Activated CD4-positive, alpha-beta T cell treated with anti-CD3 and anti-CD28 coated beads, Interleukin-2, amount 50 U/mL, for 1 hour (primary cell): ENCODE data around the gene SLIT3.

Experiments used
- DNase-seq: peaks from one replicate; pipeline ENCODE4 v3.0.0-alpha.2; 2020

Gene SLIT3

DNA sequence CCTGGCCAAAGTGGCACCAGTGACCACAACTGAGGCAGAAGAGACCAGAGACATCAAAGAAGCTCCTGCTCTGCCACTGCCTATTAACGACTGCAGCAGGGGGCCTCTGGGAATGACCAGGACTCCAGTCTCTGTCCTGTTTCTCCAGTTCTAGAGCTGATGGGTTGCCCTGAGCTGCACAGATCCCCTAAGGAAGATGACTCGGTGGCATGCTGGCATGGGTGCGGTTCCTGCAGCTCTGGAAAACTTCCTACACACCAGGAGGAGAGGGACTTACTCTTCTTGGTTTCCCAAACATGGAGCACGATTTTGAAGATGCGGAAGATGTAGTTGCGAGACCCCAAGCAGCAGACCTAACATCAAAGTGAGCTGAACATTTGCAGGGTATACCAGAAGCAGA, 2.7 kb downstream of the SLIT3 start:
- DNase-seq, result no peak

DNA sequence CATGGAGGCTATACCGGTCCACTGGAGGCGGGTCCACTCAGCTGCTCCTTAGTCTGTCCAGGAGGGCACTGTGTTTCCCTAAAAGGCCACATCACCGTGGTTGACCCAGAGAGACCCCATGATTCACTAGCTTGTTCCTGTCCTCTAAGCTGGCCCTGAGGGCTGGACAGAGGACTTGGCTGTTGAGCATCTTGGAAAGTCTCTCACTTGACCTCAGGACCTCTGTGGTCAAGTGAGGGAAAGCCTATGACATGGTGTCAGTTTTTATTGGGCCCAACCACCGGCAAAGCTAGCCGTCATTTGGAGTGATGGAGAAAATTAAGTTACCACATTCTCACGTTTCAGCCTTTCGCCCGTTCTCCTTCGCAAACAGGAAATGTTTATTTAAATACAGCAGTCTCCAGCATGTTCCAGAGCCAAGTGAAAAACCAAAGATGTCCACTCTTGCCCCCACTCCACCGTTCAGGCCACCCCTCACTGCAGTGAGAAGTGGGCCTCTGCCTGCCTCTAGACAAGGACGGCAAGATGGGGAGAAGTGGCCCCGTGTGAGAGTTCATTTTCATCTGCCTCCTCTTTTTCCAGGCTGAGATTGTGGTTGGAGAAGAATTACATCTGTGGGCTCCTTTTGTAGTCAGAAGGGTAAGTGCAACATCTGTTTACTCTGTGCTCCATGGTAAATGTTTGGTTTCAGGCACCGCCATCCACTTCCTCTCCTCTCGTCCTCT, 4.4 kb downstream of the SLIT3 start:
- DNase-seq, result no peak

DNA sequence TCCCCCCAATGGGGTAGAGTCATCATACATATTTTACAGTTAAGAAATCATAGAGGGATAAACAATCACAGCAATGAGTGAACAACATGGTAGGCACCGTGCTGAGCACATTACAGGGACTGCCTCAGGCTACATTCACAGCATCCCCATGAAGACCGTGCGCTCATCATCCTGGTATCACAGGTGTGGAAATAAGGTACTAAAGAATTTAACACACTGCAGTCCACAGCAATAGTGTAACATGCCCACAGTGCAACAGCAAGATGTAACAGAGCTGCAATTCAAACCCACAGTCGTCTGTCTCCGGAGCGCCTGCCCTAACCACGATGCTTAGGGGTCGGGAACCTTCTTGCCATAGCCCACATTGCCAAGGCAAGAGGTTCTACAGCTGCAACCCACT, 5.6 kb downstream of the SLIT3 start:
- DNase-seq, result no peak

DNA sequence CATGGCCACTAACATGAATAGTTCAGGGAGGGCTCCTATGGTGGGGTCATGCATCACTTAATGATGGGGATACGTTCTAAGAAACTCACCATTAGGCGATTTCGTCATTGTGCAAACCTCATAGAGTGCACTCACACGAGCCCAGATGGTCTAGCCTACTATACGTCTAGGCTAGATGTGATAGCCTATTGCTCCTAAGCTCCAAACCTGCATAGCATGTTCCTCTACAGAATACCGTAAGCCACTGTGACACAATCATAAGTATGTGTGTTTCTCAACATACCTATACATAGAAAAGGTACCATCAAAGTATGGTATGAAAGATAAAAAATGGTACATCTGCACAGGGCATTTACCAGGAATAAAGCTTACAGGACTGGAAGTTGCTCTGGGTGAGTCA, 6.3 kb downstream of the SLIT3 start:
- DNase-seq, result no peak

DNA sequence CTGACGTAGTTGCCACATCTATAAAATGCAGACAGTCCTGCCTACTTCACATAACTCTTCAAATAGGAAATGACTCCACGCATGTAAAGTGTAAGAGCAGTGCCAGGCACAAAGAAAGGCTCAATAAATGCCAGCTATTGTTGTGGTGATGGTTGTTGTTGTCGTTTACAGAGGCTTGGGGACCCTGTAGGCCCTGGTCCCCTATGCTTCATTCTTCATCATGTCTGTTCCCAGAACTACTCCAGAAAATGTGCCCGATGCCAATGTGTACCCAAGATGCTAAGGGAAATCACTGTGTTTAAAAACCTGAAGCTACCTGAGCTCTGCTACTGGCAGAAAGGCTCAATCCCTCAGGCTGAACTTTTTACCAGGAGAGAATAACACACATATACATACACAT, 9.1 kb downstream of the SLIT3 start:
- no peak for DNase-seq

DNA sequence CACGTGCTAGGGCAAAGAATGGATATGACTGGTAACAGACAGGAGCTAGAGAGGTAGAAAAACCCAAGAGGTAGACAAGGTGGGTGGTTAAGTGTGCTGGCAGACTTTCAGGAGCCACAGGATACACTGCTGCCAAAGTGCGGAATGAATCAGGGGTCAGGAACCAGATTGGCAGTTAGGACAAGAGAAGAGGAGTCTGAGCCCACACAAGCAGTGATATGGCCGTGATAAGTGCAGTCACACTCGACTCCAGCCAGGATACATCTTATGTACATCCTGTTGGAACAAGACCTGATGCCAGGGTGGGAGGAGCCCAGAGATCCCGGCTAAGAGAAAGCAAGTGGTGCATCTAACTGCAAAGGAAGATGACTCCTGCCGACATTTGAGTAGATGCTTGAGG, 10.0 kb downstream of the SLIT3 start:
- DNase-seq, result no peak

DNA sequence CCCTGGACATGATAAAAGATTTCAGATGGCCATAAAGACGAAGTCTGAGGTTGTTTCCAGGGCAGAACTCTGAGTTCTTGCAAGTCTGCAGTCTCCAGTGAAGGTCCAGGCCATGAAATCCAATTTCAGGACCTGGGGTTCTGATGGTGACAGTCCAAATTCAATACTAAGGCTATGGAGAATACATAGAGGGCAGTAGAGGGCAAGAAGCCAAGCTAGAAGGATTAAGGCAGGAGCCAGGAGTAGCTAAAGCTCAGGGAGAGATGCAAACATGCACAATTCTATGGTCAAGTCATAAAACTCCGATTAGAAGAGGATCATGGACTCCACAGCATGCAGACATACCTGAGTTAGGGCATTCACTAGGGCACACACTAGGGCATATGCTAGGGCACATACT, 11.4 kb downstream of the SLIT3 start:
- no peak for DNase-seq

DNA sequence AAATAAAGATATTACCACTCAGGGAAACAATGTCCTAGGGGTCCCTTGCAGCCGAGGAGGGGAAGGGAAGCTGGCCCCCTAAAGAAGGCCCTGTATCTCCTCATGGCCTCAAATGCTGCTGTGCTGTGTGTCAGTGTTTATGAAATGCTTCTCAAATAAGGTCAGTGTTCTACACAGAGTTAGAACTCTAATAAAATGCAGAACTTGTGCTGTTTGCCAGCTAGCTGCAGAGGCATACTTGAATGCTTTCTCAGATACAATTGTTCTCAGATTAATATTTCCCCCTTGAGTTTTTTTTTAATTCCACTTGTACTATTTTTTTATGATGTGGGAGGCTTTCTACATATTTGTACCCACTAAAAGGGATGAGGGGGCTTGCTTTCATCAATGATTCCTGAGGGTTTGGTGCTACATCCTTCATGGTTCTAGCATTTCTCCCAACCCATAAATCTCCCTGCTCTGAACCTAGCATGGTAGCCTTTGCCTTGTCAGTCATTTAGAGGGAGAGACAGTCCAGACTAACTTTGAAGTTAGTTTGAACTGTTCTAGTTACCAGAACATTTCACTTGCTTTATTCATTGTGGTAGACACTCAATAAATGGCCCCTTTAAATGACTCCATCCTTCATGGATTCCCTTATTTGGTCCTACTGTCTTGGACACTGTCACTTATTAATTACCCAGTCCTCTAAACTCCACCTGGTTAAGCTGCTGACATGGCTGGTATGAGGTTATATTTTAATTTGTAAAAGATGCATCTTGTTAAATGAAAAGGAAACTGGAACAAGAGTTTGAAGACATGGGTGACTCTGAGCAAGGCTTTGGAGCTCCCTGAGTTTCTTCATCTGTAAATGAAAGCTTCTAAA, 12.6 kb downstream of the SLIT3 start:
- no peak for DNase-seq

DNA sequence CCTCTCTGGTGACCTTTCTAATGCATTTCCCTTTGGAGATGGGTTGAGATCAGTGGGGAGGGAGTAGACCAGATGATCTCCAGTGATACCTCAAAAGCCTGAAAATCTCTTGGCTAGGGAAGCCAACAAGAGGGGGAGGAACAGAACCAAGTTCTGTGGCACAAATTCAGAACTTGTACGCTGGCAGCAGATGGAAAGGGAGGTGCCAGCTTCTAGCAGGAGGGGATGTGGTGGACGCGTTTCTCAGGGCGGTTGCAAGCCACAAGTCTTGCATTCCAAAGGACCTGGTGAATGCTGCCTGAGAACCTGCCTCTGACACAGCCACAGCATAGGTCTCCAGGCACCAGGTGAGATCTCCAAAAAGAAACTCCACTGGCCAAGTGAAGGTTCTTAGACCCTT, 13.4 kb downstream of the SLIT3 start:
- no peak for DNase-seq

DNA sequence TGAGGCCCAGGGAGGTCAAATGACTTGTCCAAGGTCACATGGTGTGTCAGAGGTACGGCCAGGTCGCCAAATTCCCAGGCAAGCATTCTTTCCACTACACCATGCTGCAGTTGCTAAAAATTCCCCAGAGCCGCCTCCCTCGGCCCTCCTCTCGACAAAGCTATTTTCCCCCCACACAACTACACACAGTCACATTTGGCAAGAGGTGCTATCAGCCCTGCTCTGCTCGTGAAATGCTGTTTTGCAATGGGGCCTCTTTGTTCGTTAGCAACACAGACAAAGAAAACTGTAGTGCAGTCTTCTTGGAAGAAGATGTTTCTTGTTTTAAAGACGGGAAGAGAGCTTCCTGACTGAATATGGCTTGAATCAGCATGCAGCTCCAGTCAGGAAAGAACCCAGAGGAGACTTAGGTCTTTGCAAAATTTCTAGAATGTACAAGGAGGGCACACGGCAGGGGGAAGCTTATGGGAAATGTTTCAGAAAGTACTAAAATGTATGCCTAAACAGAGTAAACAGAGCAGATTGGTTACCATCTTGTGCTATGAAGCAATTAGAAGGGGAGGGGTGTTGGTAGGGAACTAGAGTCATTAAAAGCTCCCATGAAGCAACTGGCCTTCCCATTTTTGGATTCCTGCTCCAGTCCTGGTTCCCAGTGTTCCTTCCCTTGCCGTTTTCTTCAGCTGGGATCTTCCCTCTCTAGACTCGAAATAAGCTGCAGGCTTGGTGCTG, 14.2 kb downstream of the SLIT3 start:
- no peak for DNase-seq

DNA sequence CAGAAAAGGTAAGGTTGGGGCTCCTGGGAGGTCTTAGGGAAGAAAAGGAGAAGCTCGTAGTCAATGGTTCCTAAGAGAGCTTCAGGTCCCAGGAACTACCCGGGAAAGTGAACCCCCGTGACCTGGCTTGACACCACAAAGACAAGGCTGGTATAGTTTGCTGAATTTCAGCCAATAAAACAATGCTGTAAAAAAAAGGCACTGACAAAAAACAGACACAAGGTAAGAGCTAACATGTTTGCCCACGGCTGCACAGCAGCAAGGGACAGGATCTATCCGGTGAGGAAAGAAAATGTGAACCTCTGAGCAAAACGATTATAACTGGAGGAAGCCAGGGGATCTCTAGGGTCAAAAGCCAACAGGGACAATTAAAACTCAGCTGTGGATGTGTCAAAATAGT, 17.1 kb downstream of the SLIT3 start:
- DNase-seq, result no peak

DNA sequence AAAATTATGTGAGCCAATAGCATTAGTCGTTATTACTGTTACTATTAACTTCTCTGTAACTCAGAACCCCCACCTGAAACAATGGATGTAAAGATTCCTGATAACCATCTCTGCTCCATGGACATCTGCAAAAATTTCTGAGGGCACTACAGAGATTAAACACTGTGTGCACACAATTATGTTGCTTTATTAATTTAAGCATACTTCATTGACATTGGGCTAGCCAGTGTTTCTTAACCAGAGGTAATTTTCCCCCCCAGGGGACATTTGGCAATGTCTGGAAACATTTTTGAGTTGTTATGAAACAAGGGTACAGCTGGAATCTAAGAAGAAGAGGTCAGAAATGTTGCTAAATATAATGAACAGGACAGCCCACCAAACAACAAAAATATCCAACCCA, 19.3 kb downstream of the SLIT3 start:
- DNase-seq, result no peak

DNA sequence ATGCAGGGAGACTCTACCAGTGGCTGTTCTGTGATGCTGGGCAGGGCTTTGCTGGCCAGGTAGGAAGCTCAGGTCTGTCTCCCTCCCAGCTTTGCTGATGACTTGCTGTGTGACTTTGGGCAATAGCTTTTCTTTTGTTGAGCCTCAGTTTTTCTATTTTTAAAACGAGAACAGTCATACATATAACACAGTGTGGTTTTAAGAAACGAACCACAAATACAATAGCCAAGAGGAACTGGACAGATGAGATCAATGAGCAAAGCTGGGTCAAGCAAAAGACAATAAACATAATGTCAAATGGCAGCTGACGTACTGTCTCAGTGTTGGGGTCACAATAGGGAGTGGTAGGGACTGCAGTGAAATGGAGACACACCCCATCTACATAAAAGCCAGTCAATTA, 20.2 kb downstream of the SLIT3 start:
- no peak for DNase-seq

DNA sequence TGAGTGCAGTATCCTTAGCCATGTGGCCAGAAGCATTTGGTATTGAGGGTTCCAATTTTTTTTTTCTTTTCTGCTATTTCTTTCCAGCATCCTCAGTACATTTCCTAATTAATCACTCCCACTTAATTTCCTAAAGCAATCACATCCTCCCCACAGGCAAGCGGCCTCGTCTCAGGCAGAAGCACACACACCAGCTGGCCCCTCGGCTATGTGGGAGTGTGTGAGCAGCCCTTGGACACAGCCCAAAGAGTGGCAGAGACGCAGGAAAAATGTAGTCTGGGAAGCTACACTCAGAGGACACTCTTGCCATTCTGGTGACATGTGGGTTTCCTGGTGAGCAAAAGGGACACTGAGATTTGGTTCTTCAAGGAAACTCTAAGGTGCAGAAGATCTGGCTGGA, 20.7 kb downstream of the SLIT3 start:
- no peak for DNase-seq

DNA sequence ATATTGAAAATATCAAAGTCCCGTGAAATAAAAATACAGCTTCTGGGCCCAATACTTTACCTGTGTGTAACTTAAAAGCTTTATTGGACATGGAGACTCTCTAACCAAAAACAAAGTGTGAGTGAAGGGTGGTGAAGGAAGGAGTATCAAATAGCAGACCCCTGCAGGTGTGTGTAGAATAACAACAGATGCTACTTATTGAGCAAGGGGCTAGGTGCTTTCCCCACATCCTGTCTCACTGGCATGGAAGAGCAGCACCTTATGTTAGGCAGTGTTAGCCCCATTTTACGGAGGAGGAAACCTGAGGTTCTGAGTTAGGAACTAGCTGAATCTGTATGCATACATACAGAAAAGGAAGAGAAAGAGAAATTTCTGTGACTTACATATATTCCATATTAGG, 21.8 kb downstream of the SLIT3 start:
- DNase-seq, result no peak

DNA sequence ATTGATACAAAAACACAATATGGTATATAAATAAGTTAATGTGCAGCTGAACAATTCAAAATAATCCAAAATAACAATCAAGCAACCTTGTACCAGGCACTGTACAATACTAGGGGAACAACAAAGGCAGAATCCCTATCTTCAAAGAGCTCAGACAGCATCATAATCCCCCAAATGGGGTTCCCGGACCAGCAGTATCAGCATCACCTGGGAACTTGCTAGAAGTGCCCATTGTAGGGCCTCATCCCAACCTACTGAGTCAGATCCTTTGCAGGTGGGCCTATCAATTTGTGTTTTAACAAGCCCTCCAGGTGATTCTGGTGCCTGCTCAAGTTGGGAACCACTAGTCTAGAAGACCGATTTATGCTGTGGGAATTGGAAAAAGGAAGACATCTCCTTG, 27.1 kb downstream of the SLIT3 start:
- DNase-seq, result no peak

DNA sequence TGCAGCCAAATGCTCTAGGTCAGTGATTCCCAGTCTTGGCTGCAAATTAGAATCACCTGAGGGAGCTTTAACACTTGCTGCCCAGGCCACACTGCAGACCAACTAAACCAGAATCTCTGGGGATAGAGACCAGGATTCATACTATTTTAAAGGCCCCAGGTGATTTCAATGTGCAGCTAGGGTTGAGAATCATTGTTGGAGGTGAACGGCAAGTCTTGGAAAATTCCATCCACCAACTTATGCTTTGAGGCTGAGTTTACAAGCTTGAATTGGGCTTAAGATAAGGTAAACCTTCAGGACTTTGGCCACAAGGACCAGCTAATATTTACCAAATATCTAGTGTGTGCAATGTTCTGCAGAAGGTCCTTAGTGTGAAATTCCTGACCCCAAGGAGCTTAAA, 27.5 kb downstream of the SLIT3 start:
- DNase-seq, result no peak

DNA sequence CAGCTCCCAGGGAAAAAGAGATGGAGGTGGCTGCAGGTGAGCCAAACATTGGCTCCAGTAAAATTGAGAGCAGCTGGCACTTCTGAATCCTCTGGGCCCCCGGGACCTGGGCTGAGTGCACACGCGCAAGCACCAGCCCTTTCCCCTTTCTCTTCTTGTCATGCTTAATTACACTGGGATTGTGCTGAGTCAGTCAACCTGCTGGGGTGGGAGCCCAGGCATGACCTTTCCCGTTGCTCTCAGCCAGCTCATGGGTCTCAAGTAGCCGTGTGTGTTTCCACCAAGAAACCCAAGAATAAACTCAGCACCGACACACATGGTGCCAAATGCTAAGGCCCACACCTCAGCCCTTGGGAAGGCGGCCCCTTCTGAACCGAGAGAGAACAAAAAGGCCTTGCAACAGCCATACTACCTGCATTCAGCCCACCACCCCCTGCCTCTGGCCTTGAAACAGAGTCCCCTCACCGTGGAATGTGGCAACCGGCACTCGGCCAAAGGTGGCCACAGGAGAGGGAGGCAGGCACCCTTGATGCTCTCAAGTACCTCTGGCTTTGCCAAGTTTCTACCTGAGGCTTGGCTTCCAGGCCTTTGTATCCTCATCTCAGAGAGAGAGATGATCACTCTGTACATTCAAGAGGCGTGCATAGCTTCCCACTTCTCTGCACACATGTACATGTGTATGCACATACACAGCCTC, 28.1 kb downstream of the SLIT3 start:
- DNase-seq, result no peak

DNA sequence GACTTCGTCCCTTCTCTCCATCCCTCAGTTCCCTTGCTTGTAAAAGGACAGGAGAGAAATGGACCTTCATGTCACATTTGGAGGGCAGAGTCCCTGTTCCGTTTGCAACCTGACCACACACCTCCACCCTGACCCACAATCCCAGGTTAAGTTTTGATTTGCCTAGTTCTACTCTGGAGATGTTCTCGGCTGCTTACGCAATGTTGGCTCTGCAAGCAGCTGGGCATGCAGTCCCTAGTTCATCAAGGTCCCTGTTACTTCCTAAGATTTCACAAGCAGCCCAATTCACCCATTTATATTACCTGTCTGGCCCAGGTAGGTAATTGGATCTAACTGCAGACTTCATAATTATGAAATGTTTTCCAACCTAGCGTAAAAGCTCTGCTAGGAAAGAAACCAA, 28.8 kb downstream of the SLIT3 start:
- no peak for DNase-seq

DNA sequence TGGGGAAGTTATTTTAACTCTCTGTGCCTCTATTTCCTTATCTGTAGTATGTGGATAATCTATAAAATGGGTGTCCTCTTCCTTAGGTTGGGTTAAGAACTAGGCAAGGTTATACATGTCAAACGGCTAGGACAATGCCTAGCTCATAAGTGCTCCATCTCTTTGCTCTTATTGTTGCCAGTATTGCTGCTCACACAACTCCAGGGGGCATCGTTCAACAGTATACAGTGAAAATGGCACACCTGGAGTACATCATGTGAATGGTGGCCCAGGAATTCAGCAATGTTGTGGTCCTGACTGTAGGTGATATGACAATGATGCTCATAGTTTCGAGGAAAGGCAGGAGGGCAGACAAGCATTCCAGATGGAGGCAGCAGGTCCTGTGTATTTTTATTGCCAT, 30.1 kb downstream of the SLIT3 start:
- no peak for DNase-seq

DNA sequence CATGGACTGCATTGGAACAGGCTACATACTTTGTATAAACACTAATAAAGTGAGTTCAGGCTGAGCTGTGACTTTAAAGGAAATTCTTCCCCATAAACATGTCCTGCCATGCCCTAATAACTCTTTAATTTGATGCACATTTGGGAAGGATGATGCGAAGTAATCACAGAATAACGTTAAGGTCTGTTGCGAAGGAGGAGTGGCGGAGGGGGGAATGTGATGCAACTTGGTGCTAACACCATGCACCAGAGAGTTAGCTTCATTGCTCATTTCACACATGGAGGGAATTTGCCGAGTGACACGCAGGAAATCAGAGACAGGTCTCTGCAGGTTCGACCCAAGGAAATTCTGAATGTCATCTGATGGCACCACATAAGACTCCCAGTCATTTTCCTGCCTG, 32.9 kb downstream of the SLIT3 start:
- DNase-seq, result no peak

DNA sequence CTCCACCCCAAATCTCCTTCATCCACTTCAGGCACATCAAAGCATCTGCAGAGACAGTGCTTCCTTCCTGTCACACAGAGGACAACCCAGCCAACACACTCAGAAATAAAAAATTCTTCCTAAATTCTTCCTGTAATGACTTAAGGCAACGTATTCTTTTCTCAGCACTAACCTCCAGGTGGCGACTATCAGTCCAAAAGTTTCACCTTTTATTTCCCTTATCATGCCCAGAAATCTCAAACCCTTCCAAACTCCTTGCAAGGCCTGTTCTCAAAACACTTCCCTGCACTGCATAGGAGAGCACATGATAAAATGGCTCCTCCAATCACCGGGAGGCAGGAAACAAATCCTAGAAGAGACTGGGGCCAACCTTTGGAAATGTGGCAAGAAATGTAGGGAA, 35.1 kb downstream of the SLIT3 start:
- DNase-seq, result no peak

DNA sequence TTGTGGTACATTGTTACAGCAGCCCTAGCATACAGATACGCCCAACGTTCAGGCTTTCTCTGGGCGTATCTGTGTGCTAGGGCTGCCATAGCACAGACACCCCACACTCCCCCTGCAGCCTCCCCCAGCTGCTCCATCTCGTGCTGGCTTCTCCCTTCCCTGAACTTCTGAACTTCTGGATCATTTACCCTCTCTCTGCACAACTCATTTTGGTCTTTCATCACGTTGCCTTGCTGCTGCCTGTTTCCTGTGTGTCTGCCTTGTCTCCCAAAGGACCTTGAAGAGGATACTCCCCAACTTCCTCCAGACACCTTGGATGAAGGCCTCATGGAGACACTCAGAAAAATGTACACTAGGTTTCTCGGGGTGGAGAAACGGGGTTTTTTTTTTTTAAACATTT, 37.3 kb downstream of the SLIT3 start:
- DNase-seq, result no peak
